Measurements from ENCODE around the gene ESR2.
A peak's percentile ranks its signal among the peaks of the same experiment; 100 is the strongest.

The ESR2 gene

DNA sequence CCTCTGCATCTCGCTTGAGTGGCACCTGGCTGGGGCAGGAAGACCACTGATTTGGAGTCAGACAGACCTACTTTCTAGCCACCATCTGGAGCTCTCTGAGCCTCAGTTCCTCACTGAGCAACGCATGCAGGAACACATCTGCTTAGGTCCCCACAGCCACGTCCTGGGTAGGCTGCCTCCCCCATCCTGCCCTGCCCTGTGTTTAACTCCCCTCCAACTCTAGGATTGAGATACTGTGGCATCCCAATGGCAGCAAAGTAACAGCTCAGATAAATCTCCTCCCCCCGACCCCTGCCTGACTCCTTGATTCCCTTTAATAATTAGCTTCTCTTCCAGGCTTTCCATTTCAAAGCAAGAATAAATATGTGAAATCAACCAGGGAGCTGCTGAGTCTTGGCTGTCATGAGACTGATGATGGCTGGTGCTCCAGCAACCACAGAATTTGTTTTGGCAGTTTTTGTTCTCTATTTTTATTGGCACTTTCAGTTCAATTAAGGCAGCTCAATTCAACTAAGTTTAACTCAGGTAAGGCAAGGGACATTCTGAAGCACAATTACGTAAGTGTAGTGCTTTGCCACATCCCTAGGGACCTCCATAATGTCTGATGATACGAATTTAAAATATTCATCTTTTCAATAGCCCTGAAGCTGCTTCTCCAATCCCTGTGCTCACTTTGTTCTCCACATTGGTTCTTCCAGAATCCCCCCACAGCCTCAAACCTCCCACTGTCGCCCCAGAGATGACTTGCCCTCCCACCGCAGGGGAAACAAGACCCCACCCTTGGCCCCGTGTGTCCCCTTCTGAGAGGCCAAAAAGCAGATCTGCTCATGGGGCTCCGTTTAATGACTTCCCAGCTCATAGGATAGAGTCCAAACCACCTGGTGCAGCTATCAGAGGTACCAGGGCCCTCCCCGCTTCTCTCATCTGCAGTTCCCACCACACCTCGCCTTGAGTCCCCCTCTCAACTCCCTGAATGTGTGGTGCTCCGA, 58.2 kb downstream of the ESR2 start:
- TF ChIP-seq, protein P1, sequence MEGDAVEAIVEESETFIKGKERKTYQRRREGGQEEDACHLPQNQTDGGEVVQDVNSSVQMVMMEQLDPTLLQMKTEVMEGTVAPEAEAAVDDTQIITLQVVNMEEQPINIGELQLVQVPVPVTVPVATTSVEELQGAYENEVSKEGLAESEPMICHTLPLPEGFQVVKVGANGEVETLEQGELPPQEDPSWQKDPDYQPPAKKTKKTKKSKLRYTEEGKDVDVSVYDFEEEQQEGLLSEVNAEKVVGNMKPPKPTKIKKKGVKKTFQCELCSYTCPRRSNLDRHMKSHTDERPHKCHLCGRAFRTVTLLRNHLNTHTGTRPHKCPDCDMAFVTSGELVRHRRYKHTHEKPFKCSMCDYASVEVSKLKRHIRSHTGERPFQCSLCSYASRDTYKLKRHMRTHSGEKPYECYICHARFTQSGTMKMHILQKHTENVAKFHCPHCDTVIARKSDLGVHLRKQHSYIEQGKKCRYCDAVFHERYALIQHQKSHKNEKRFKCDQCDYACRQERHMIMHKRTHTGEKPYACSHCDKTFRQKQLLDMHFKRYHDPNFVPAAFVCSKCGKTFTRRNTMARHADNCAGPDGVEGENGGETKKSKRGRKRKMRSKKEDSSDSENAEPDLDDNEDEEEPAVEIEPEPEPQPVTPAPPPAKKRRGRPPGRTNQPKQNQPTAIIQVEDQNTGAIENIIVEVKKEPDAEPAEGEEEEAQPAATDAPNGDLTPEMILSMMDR (conservative IDR thresholded peaks at IDR 0.05; ENCODE audit: control insufficient read depth, insufficient read depth, low read depth, low read length): no peak
- H3K4me3 ChIP-seq (ENCODE audit: control insufficient read depth, low read depth, low read length): no peak overlapping the region
- no peak for DNase-seq (ENCODE audit: low read depth)

DNA sequence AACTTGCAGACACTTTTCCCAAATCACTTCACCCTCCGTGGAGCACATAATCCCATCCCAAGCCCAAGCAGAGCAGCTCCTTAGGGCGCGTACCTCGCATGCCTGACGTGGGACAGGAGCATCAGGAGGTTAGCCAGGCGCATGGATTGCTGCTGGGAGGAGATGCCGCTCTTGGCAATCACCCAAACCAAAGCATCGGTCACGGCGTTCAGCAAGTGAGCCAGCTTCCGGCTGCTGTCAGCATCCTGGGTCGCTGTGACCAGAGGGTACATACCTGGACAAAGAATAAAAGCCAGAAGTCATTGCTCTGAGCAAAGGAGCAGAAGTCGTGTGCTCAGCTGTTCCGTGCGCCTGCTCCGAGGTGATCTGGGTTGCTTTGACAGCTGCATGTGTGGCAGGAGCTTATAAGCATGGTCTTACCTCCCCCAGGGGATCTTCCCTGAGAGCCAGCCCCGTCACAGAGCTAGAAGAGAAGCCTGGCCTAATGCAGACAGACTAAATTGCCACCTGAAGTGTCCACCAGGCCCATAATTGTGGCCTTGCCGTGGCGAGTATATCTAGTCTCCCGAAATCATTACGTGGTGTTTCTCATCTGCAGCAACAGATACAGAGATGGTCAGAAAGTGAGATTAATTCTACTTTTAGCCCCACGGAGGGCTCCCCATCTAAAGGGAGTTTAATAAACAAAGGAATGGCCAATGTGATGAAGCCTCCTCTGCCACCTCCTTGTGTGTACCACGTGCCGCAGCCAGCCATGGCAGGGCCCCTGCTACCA, 59.1 kb downstream of the ESR2 start:
- DNase-seq (ENCODE audit: low read depth): peak; percentile 57
- TF ChIP-seq, protein P1 (conservative IDR thresholded peaks at IDR 0.05; ENCODE audit: control insufficient read depth, insufficient read depth, low read depth, low read length): no peak
- H3K4me3 ChIP-seq (ENCODE audit: control insufficient read depth, low read depth, low read length): no peak overlapping the region

DNA sequence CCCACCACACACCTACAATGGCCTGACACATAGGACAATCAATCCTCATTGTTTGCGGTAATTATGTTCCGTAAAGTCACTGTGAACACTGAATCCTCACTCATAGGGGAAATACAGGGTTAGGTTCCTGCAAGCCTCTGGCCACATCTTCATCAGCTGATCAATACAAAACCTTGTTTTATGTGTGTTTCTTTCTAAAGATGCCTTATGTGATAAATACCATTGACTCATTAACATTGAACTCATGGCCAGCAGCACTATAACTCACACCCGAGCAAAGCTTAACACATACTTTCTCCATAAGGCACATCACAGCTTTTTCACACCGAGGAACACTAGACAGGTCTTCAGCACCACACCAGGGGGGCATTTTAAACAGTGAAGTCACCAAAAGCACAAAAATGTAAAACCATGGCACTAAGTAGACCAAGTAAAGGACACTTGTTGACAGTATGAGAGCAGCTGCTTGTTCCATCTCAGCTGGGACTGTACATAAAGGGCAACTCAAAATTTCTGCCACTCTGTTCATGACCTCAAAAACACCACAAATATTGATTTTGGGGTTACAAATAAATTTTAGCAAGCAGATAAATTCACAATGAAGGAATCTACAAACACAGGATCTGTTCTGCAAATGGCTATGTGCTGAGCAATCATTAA, 60.5 kb downstream of the ESR2 start:
- DNase-seq (ENCODE audit: low read depth): no peak
- H3K4me3 ChIP-seq (ENCODE audit: control insufficient read depth, low read depth, low read length): no peak overlapping the region
- TF ChIP-seq, protein P1 (conservative IDR thresholded peaks at IDR 0.05; ENCODE audit: control insufficient read depth, insufficient read depth, low read depth, low read length): no peak

DNA sequence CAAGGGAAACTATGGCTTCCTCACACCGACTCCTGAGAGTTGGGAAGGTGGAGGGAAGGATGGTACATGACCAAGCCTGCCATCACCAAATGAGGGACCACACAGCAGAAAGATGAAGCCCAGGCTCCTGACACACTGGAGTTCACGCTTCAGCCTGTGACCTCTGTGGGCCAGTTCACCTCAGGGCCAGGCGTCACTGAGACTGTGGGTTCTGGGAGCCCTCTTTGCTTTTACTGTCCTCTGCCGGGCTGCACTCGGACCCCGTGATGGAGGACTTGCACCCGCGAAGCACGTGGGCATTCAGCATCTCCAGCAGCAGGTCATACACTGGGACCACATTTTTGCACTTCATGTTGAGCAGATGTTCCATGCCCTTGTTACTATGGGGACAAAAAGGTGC, 61.2 kb downstream of the ESR2 start:
- no peak overlapping the region for H3K4me3 ChIP-seq (ENCODE audit: control insufficient read depth, low read depth, low read length)
- DNase-seq (ENCODE audit: low read depth): no peak
- TF ChIP-seq, protein P1 (conservative IDR thresholded peaks at IDR 0.05; ENCODE audit: control insufficient read depth, insufficient read depth, low read depth, low read length): no peak

DNA sequence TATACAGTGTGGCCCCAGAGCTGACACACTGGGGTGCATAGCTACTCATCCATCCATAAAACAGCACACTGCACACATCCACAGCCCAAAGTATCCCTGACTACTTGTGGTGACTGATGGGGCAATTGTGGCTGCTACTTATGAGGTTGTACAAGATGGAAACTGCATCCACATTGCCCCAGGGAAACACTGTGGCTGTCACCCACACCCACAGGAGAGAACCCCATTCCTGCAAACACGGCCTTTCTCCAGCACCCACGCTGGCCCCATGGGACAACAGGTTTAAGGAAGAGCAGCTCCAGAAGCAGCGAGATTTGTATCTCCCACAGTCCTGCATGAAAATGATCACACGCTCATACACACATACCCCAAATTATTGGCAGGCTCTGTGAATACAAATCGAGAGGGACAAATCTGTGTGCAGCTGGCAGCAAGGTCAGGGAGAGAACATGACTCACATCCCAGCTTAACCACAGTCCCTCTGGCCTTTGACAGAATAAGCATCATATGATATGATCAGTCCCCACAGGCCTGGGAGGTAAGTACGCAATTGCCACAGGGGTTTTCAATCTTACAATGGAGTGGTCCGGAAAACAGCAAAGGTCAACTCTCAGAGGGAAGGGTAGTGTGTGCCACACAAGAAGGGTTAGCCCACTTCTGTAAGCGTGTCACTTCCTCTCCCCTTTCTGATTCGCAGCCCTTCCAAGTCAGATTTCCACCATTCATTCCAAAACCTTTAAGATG, 61.9 kb downstream of the ESR2 start:
- TF ChIP-seq, protein P1 (conservative IDR thresholded peaks at IDR 0.05; ENCODE audit: control insufficient read depth, insufficient read depth, low read depth, low read length): no peak
- peak; percentile 96 for DNase-seq (ENCODE audit: low read depth)
- H3K4me3 ChIP-seq (ENCODE audit: control insufficient read depth, low read depth, low read length): no peak overlapping the region

DNA sequence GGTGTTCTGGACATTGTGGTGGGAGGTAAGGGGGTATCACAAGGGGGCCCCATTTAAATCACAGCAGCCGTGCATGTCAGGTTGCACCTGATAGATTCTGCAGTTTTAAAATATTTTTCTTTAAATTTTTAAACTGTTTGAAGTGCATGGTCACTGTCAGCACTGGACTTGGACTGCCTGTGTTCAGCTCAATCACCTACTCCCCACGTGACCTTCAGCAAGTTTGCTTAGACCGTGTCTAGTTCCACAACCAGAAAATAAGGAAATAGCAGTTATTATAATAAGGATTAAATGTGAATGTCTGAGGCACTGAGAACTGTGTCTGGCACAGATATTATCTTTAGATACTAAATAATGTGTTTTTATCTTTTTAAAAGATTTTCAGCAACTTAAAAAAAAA, 64.7 kb downstream of the ESR2 start:
- DNase-seq (ENCODE audit: low read depth): no peak
- TF ChIP-seq, protein P1 (conservative IDR thresholded peaks at IDR 0.05; ENCODE audit: control insufficient read depth, insufficient read depth, low read depth, low read length): no peak

More for the DNA sequence above, 64.7 kb downstream of the ESR2 start:
- H3K4me3 ChIP-seq (ENCODE audit: control insufficient read depth, low read depth, low read length): no peak overlapping the region

Measured in fibroblast of mammary gland (primary cell).